Mesodermal cell (in vitro differentiated cells): Measurements from ENCODE around the gene SLC10A7.
A peak's percentile ranks its signal among the peaks of the same experiment; 100 is the strongest.

Source experiments
- H3K27ac ChIP-seq: 2 replicates; pipeline ENCODE4 v1.7.0; 2013; ENCODE audit warnings: mild to moderate bottlenecking, low read depth, low read length, moderate library complexity; ENCODE audit not compliant: severe bottlenecking
- H3K36me3 ChIP-seq: 2 replicates; pipeline ENCODE4 v1.7.1; 2013; ENCODE audit warnings: mild to moderate bottlenecking, low read length, moderate library complexity; ENCODE audit not compliant: control insufficient read depth, insufficient read depth
- H3K4me1 ChIP-seq: one replicate; pipeline ENCODE4 v1.7.1; 2013; ENCODE audit warnings: mild to moderate bottlenecking, low read length; ENCODE audit not compliant: insufficient read depth, control insufficient read depth, poor library complexity, severe bottlenecking
- H3K4me3 ChIP-seq: 2 replicates; pipeline ENCODE4 v1.7.0; 2013; ENCODE audit warnings: low read length, control low read depth, mild to moderate bottlenecking; ENCODE audit not compliant: insufficient read depth, poor library complexity, severe bottlenecking; ENCODE audit errors: extremely low read depth
- H3K9me3 ChIP-seq: 2 replicates; pipeline ENCODE4 v1.7.1; 2013; ENCODE audit warnings: mild to moderate bottlenecking, low read length, moderate library complexity; ENCODE audit not compliant: control insufficient read depth
- WGBS, 2 experiments: methylation state at CpG; one replicate each; pipeline ENCODE4 v1.1.5; 2013; ENCODE audit warnings: missing lambda C conversion rate in 2 of 2; ENCODE audit not compliant: insufficient coverage in 2 of 2; 5-methylcytosine and 5-hydroxymethylcytosine counted together

The SLC10A7 gene

GRCh38 chr4:146244496-146244895, 277.2 kb downstream of the SLC10A7 start:
- no peaks in the 10 kb centered on the region for H3K36me3 ChIP-seq
- H3K27ac ChIP-seq, result no peak overlapping the region
- H3K4me1 ChIP-seq, result peaks cover 21% of the 10 kb centered on the region
- WGBS, 2 experiments, result 88 to 95% methylated on average over 7 to 8 of the region's 9 CpGs
- H3K4me3 ChIP-seq, result no peak overlapping the region
- H3K9me3 ChIP-seq, result peaks cover 4% of the 10 kb centered on the region

GRCh38 chr4:146243883-146244277, 277.9 kb downstream of the SLC10A7 start:
- 94 to 96% methylated on average over 17 of the region's 17 CpGs for WGBS, 2 experiments
- Histone ChIP-seq H3K9me3 (peaks cover 4% of the 10 kb centered on the region), H3K36me3 (no peaks in the 10 kb centered on the region), H3K27ac (no peak overlapping the region), H3K4me1 (peaks cover 21% of the 10 kb centered on the region), H3K4me3 (no peak overlapping the region)

- H3K4me1 ChIP-seq, result peaks cover 21% of the 10 kb centered on the region
- WGBS, 2 experiments, result 78 to 79% methylated on average over 21 to 22 of the region's 24 CpGs
Measured at GRCh38 chr4:146243141-146243882, 278.4 kb downstream of the SLC10A7 start.

GRCh38 chr4:146238107-146238506, 283.6 kb downstream of the SLC10A7 start:
- H3K9me3 ChIP-seq, result peaks cover 4% of the 10 kb centered on the region
- H3K36me3 ChIP-seq, result no peaks in the 10 kb centered on the region
- H3K4me1 ChIP-seq, result peaks cover 21% of the 10 kb centered on the region
- H3K4me3 ChIP-seq, result no peak overlapping the region
- no peak overlapping the region for H3K27ac ChIP-seq
- WGBS, 2 experiments, result 80 to 100% methylated on average over 1 of the region's 3 CpGs

More at GRCh38 chr4:146243141-146243882, 278.4 kb downstream of the SLC10A7 start:
- Histone ChIP-seq H3K36me3 (no peaks in the 10 kb centered on the region), H3K27ac (no peak overlapping the region), H3K9me3 (peaks cover 4% of the 10 kb centered on the region), H3K4me3 (no peak overlapping the region)

DNA sequence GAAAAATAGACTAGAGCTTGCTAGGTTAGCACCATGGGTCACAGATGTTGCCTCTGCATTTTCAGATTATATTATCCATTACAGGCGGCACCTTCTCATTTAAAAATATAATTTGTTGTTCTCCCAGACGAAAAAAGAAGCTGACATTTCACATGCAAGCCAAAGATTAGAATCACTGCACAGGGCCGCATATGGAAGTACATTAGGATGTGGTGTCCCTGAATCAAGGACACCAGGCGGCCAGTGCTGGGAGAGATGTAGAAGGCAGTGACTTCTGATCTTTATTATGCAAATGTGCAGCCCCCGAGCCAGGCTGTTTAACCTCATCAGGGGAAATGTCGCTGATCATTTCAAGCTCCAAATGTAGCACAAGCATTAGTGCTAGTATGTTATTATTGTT, 284.6 kb downstream of the SLC10A7 start:
- WGBS, 2 experiments, result 65 to 78% methylated on average over 3 to 5 of the region's 6 CpGs
- Histone ChIP-seq H3K9me3 (peaks cover 9% of the 10 kb centered on the region), H3K4me1 (peaks cover 10% of the 10 kb centered on the region), H3K36me3 (no peaks in the 10 kb centered on the region), H3K27ac (no peak overlapping the region), H3K4me3 (no peak overlapping the region)

- H3K27ac ChIP-seq, result no peak overlapping the region
- 81 to 100% methylated on average over 2 of the region's 5 CpGs for WGBS, 2 experiments
- no peak overlapping the region for H3K4me3 ChIP-seq
- no peaks in the 10 kb centered on the region for H3K36me3 ChIP-seq
- peaks cover 9% of the 10 kb centered on the region for H3K9me3 ChIP-seq
- peaks cover 4% of the 10 kb centered on the region for H3K4me1 ChIP-seq
Measured at GRCh38 chr4:146236216-146236615, 285.5 kb downstream of the SLC10A7 start.

DNA sequence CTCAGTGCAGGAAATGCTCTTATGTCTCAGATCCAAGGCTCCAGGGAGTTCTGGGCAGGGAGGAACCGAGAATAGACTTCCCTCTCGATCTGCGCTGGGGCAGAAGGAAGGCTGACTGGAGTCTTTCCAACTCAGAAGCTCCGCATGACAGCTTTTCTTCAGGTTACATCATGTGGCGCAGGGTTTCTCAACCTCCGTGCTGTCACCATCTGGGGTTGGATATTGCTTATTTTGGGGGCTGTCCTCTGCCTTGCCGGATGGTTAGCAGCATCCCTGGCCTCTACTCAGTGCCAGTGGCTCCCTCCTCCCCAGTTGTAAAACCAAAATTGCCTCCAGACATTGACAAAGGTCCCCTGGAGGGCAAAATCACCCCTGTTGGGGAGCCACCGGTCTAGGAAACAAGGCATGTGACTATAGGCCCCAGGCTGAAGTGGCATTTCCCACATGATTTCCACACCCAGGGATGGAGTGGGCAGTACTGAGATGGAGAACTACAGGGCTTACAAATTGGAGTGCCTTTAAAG, 286.0 kb downstream of the SLC10A7 start:
- Histone ChIP-seq H3K36me3 (no peaks in the 10 kb centered on the region), H3K9me3 (peaks cover 9% of the 10 kb centered on the region), H3K4me3 (no peak overlapping the region), H3K4me1 (no peaks in the 10 kb centered on the region), H3K27ac (no peak overlapping the region)
- 91 to 94% methylated on average over 5 to 7 of the region's 8 CpGs for WGBS, 2 experiments

DNA sequence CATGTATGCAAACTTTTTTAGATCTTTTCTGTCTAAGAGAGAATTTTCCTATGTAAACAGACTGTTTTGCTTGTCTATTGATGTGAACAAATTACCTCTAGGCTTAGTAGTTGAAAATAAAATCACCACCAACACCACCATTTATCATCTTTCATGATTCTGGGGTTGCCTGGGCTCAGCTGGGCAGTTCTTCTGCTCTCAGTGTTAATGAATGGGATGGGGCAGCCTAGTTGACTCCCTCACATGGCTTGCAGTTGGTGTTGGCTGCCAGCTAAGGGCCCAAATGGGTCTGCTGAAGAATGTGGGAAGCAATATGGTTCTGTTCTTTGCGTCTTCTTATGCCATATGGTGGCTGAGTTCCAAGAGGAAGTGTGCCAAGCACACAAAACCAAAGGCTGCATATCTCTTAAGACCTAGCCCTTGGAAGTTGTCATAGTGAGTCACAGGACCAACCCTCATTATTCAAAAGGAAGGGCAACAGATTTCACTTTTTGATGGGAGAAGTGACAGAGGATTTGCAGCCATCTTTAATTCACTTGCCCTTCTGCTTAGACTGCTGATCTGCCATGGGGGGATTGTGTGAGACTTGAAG, 289.5 kb downstream of the SLC10A7 start:
- Histone ChIP-seq H3K27ac (no peak overlapping the region), H3K4me3 (no peak overlapping the region), H3K9me3 (peaks cover 5% of the 10 kb centered on the region), H3K36me3 (no peaks in the 10 kb centered on the region), H3K4me1 (no peaks in the 10 kb centered on the region)
- WGBS, 2 experiments, result no CpG with 5 or more reads among the region's 1 CpG

- H3K9me3 ChIP-seq, result peaks cover 5% of the 10 kb centered on the region
- H3K27ac ChIP-seq, result no peak overlapping the region
- H3K4me3 ChIP-seq, result no peak overlapping the region
- no peaks in the 10 kb centered on the region for H3K36me3 ChIP-seq
- H3K4me1 ChIP-seq, result no peaks in the 10 kb centered on the region
Measured at GRCh38 chr4:146229406-146229805, 292.3 kb downstream of the SLC10A7 start.

GRCh38 chr4:146224326-146224966, 297.3 kb downstream of the SLC10A7 start:
- Histone ChIP-seq H3K4me1 (peaks cover 3% of the 10 kb centered on the region), H3K27ac (peak overlapping the region; percentile 10), H3K36me3 (no peaks in the 10 kb centered on the region), H3K4me3 (no peak overlapping the region), H3K9me3 (no peaks in the 10 kb centered on the region)
- WGBS, 2 experiments, result 71 to 95% methylated on average over 2 to 7 of the region's 8 CpGs
